CD4-positive, alpha-beta T cell treated with Interleukin-17A for 1 hour (primary cell): ENCODE data around the gene ATAD3B.
A peak's percentile ranks its signal among the peaks of the same experiment; 100 is the strongest.
"Not testable (repeated sequence)": the region's sequence is repeated elsewhere in the genome, so short reads cannot be mapped to it uniquely, and the experiment has no call there.

Experiments used
- DNase-seq: peaks from one replicate; pipeline ENCODE4 v3.0.0-alpha.2; 2020

ATAD3B gene

GRCh38 chr1:1452882-1453281 is 18.7 kb upstream of the ATAD3B start:
- no peak for DNase-seq

GRCh38 chr1:1454286-1455056 is 17.1 kb upstream of the ATAD3B start:
- DNase-seq, result not testable (repeated sequence)

- DNase-seq, result no peak
Measured at GRCh38 chr1:1455366-1455884, 16.1 kb upstream of the ATAD3B start.

GRCh38 chr1:1455934-1456333 is 15.6 kb upstream of the ATAD3B start:
- not testable (repeated sequence) for DNase-seq

- not testable (repeated sequence) for DNase-seq
Measured at GRCh38 chr1:1456683-1457255, 14.8 kb upstream of the ATAD3B start.

GRCh38 chr1:1459156-1459555 is 12.4 kb upstream of the ATAD3B start:
- not testable (repeated sequence) for DNase-seq

- not testable (repeated sequence) for DNase-seq
Measured at GRCh38 chr1:1459711-1460110, 11.9 kb upstream of the ATAD3B start.

GRCh38 chr1:1460540-1461130 is 10.9 kb upstream of the ATAD3B start:
- no peak for DNase-seq

- no peak for DNase-seq
Measured at GRCh38 chr1:1461721-1462317, 9.7 kb upstream of the ATAD3B start.

GRCh38 chr1:1462318-1462966 is 9.1 kb upstream of the ATAD3B start:
- peak; percentile 34 for DNase-seq

GRCh38 chr1:1463312-1463711 is 8.3 kb upstream of the ATAD3B start:
- DNase-seq, result no peak

- DNase-seq, result not testable (repeated sequence)
Measured at GRCh38 chr1:1468196-1468985, 3.2 kb upstream of the ATAD3B start.

- DNase-seq, result peak; percentile 29
Measured at GRCh38 chr1:1470626-1471388, 758 bp upstream of the ATAD3B start.

GRCh38 chr1:1472053-1472876 is 700 bp downstream of the ATAD3B start:
- DNase-seq, result peak; percentile 26

- DNase-seq, result not testable (repeated sequence)
Measured at GRCh38 chr1:1476011-1476410, 4.4 kb downstream of the ATAD3B start.

GRCh38 chr1:1477206-1477605 is 5.6 kb downstream of the ATAD3B start:
- no peak for DNase-seq

GRCh38 chr1:1479547-1480487 is 8.3 kb downstream of the ATAD3B start:
- no peak for DNase-seq

GRCh38 chr1:1480488-1480867 is 8.9 kb downstream of the ATAD3B start:
- DNase-seq, result not testable (repeated sequence)

- DNase-seq, result not testable (repeated sequence)
Measured at GRCh38 chr1:1481811-1482210, 10.2 kb downstream of the ATAD3B start.
